ENCODE measurements around the gene PERCC1. TPM values are rescaled to one million over a fixed set of nuclear protein-coding genes. Genes with fewer than 3 reads are reported as not detected.

PERCC1 gene
- total and polyA plus RNA-seq, 9 of the 15 experiments (the other 6 are each of a cell fraction or from before 2014, with no cell fraction given): not detected

GRCh38 chr16:1475552-1476114 lies 44.8 kb downstream of the PERCC1 start:
- peak overlapping the region; percentile 85 for H3K4me3 ChIP-seq
- POLR2A ChIA-PET: interaction anchor here (0.5 to 0.7 kb wide), 5 partner anchors 37 to 908 kb away, joined by 3 read pairs; no protein-coding TSS in a partner anchor
- FAIRE-seq: peak; percentile 62

More at GRCh38 chr16:1475552-1476114, 44.8 kb downstream of the PERCC1 start:
- Histone ChIP-seq H2AFZ (ENCODE audit: low read depth, low read length) (peak overlapping the region; percentile 92), H3K9me1 (ENCODE audit: control insufficient read depth, insufficient read depth, low read length) (peaks cover 3% of the 10 kb centered on the region), H3K4me2 (ENCODE audit: insufficient read depth, low read length) (peak overlapping the region; percentile 96), H4K20me1 (replicated peaks; ENCODE audit: control insufficient read depth, insufficient read depth, low read length) (peaks cover 2% of the 10 kb centered on the region; the same call in 1 of the 2 replicates), H3K4me1 (replicated peaks in 1 of 2; ENCODE audit: control insufficient read depth in 2 of 2, insufficient read depth in 2 of 2, low read length in 2 of 2) (peaks cover 31 to 48% of the 10 kb centered on the region in 2 experiments; a peak in 4 of 5 replicates), H3K36me3 (ENCODE audit: control insufficient read depth, insufficient read depth, low read length) (peaks cover 7% of the 10 kb centered on the region; the same call in 1 of the 3 replicates), H3K27ac (ENCODE audit: extremely low read depth, low read depth, low read length) (peak overlapping the region; percentile 97), H3K79me2 (ENCODE audit: control insufficient read depth, insufficient read depth, low read length) (peaks cover 51% of the 10 kb centered on the region), H3K9ac (ENCODE audit: insufficient read depth in 1 of 2, low read depth in 2 of 2, low read length in 2 of 2) (peak overlapping the region; percentile 96 to 97), H3K9me3 (replicated peaks; ENCODE audit: control insufficient read depth, insufficient read depth, low read depth, low read length) (no peaks in the 10 kb centered on the region), H3K27me3 (ENCODE audit: control insufficient read depth in 2 of 2, insufficient read depth in 2 of 2, low read length in 2 of 2) (no peaks in the 10 kb centered on the region)
- CTCF ChIA-PET (ENCODE audit: low intra/inter-chr PET ratio): no interaction called here
- BruUV-seq (replicated peaks): no TSS peak
- WGBS (ENCODE audit: insufficient coverage, low coverage, missing lambda C conversion rate): 39% methylated on average over 15 of the region's 15 CpGs
- TF ChIP-seq MYBL2 (IDR thresholded peaks at IDR 0.05; ENCODE audit: low read depth) (no peak), MYBL2 (CRISPR knock-in tag; IDR thresholded peaks at IDR 0.05; ENCODE audit: borderline replicate concordance) (no peak), ZBTB43 (CRISPR knock-in tag; IDR thresholded peaks at IDR 0.05) (0 out of 2 replicates have a peak, but pooled peaks have one; percentile 7), NFIC (IDR thresholded peaks at IDR 0.05) (0 out of 2 replicates have a peak, but pooled peaks have one; percentile 12)
- in situ Hi-C loops (cut with MboI) (no loop called here), intact Hi-C loops (cut with micrococcal nuclease) (no loop called here)
- ATAC-seq (peak; percentile 4), DNase-seq (ENCODE audit: extremely low read depth in 1 of 4, low spot score in 3 of 4) (peak in 1 of 4 experiments; percentile 29)

All from K562 (cell line).